ENCODE results near the gene SLC39A5. TPM values are rescaled to one million over a fixed set of nuclear protein-coding genes. Genes with fewer than 3 reads are reported as not detected.

SLC39A5 gene
- total and polyA plus RNA-seq, 2 of the 13 experiments (the other 11 are each of a cell fraction or from before 2014, with no cell fraction given): 59.7 to 101 TPM

- TF ChIP-seq YEATS4 (CRISPR knock-in tag; IDR thresholded peaks at IDR 0.05; ENCODE audit: borderline replicate concordance): peak; percentile 41; the same call in 1 of the 2 replicates
- TF ChIP-seq ZNF20 (CRISPR knock-in tag; IDR thresholded peaks at IDR 0.05): no peak
- TF ChIP-seq TCF12 (IDR thresholded peaks at IDR 0.05): no peak
- no peak for TF ChIP-seq TCF12 (CRISPR knock-in tag; IDR thresholded peaks at IDR 0.05)
- no peak for TF ChIP-seq PREB (CRISPR knock-in tag; IDR thresholded peaks at IDR 0.05)
- TF ChIP-seq DNMT3B (CRISPR knock-in tag; conservative IDR thresholded peaks at IDR 0.05): no peak
- TF ChIP-seq, protein P1, sequence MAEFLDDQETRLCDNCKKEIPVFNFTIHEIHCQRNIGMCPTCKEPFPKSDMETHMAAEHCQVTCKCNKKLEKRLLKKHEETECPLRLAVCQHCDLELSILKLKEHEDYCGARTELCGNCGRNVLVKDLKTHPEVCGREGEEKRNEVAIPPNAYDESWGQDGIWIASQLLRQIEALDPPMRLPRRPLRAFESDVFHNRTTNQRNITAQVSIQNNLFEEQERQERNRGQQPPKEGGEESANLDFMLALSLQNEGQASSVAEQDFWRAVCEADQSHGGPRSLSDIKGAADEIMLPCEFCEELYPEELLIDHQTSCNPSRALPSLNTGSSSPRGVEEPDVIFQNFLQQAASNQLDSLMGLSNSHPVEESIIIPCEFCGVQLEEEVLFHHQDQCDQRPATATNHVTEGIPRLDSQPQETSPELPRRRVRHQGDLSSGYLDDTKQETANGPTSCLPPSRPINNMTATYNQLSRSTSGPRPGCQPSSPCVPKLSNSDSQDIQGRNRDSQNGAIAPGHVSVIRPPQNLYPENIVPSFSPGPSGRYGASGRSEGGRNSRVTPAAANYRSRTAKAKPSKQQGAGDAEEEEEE (CRISPR knock-in tag; IDR thresholded peaks at IDR 0.05; ENCODE audit: borderline replicate concordance): no peak
- TF ChIP-seq, protein P2, sequence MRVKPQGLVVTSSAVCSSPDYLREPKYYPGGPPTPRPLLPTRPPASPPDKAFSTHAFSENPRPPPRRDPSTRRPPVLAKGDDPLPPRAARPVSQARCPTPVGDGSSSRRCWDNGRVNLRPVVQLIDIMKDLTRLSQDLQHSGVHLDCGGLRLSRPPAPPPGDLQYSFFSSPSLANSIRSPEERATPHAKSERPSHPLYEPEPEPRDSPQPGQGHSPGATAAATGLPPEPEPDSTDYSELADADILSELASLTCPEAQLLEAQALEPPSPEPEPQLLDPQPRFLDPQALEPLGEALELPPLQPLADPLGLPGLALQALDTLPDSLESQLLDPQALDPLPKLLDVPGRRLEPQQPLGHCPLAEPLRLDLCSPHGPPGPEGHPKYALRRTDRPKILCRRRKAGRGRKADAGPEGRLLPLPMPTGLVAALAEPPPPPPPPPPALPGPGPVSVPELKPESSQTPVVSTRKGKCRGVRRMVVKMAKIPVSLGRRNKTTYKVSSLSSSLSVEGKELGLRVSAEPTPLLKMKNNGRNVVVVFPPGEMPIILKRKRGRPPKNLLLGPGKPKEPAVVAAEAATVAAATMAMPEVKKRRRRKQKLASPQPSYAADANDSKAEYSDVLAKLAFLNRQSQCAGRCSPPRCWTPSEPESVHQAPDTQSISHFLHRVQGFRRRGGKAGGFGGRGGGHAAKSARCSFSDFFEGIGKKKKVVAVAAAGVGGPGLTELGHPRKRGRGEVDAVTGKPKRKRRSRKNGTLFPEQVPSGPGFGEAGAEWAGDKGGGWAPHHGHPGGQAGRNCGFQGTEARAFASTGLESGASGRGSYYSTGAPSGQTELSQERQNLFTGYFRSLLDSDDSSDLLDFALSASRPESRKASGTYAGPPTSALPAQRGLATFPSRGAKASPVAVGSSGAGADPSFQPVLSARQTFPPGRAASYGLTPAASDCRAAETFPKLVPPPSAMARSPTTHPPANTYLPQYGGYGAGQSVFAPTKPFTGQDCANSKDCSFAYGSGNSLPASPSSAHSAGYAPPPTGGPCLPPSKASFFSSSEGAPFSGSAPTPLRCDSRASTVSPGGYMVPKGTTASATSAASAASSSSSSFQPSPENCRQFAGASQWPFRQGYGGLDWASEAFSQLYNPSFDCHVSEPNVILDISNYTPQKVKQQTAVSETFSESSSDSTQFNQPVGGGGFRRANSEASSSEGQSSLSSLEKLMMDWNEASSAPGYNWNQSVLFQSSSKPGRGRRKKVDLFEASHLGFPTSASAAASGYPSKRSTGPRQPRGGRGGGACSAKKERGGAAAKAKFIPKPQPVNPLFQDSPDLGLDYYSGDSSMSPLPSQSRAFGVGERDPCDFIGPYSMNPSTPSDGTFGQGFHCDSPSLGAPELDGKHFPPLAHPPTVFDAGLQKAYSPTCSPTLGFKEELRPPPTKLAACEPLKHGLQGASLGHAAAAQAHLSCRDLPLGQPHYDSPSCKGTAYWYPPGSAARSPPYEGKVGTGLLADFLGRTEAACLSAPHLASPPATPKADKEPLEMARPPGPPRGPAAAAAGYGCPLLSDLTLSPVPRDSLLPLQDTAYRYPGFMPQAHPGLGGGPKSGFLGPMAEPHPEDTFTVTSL (CRISPR knock-in tag; IDR thresholded peaks at IDR 0.05; ENCODE audit: borderline replicate concordance): no peak
- no peak for TF ChIP-seq ZNF230 (CRISPR knock-in tag; IDR thresholded peaks at IDR 0.05)
- TF ChIP-seq HDAC6 (IDR thresholded peaks at IDR 0.05; ENCODE audit: low read depth, low read length): no peak
- no peak for TF ChIP-seq NR2F1 (CRISPR knock-in tag; IDR thresholded peaks at IDR 0.05)
- no peak for TF ChIP-seq ZNF577 (CRISPR knock-in tag; IDR thresholded peaks at IDR 0.05; ENCODE audit: borderline replicate concordance, low read depth)
- no peak for TF ChIP-seq ELK4 (CRISPR knock-in tag; IDR thresholded peaks at IDR 0.05; ENCODE audit: borderline replicate concordance)
- 0 out of 2 replicates have a peak, but pooled peaks have one; percentile 32 for TF ChIP-seq SOX13 (IDR thresholded peaks at IDR 0.05)
- peak in 1 of 2 experiments; percentile 50; a peak in 2 of 4 replicates for TF ChIP-seq SOX13 (CRISPR knock-in tag; conservative IDR thresholded peaks at IDR 0.05 in 1 of 2, IDR thresholded peaks at IDR 0.05 in 1 of 2)
- no peak for TF ChIP-seq REXO4 (CRISPR knock-in tag; IDR thresholded peaks at IDR 0.05; ENCODE audit: borderline replicate concordance)
- no peak for TF ChIP-seq JUND (CRISPR knock-in tag; IDR thresholded peaks at IDR 0.05)
- TF ChIP-seq NCOA1 (CRISPR knock-in tag; IDR thresholded peaks at IDR 0.05): 0 out of 2 replicates have a peak, but pooled peaks have one; percentile 23
- TF ChIP-seq ZNF75D (CRISPR knock-in tag; IDR thresholded peaks at IDR 0.05; ENCODE audit: borderline replicate concordance): no peak
These were observed 39.7 kb upstream of the SLC39A5 start (continued) for GRCh38 chr12:56189918-56190694.

Data from HepG2 (cell line).